GM19395 (cell line): ENCODE measurements around the gene PRKAR1A.

ENCODE experiments used
- ATAC-seq: cut with Tn5 transposase; IDR thresholded peaks from one replicate; pipeline ENCODE4 v1.9.1; 2021; ENCODE audit warnings: mild to moderate bottlenecking, moderate library complexity; ENCODE audit not compliant: unreplicated experiment

Gene PRKAR1A

DNA sequence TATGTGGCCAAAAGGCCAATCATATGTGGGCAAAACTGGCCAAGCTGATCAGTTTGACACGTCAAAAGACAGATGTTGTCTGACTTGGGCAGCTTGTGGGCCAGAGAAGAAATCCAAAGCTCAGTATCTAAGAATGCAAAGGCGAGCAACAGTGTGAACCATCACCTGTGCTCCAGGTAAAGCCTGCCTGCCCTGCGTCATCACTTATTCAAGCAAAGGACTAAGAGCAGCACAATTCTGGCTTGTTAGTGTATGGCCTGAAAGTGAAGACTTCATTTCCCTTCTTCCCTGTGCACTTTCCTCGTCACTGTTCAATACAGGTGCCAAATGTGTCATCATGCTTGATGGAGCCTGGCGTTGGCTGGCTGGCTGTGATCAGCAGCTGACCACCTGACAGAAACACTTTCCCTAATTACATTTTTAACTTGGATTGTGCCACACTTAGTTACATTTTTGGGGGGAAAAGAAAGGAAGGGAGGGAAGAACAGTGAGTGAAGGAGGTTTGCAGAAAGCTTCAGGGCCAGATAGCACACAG, 84.2 kb downstream of the PRKAR1A start:
- ATAC-seq = no peak

DNA sequence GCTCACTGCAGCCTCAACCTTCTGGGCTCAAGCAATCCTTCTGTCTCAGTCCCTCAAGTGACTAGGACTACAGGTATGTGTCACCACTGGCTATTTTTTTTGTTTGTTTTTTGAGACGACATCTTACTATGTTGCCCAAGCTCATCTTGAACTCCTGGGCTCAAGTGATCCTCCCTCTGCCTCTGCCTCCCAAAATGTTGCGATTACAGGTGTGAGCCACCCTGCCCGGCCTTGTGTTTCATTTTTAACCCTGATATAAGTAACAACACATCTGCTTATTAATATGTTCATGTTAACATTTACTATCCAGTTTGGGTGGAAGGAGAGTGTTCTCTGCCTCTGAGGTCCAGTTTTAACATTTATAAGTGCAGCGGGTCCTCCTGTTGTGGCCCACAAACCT, 85.8 kb downstream of the PRKAR1A start:
- no peak for ATAC-seq

DNA sequence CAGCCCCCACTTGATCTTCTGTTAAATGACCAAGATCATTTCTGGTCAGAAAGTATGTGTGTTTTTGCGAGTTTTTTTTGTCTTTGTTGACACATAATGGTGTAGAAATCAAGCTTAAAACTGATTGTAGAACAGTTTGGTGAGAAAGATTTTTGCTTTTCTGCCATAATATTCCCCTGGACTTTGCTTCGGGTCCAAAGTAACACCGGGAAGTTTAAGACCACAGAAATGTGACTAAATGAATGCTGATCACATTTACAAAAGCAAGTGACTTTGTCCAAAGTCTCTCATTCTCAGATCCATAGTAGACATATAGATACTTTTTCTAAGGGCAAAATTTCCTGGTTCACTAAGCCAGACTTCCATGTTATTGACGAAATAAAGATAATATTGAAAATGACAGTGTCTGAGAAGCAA, 86.3 kb downstream of the PRKAR1A start:
- no peak for ATAC-seq

DNA sequence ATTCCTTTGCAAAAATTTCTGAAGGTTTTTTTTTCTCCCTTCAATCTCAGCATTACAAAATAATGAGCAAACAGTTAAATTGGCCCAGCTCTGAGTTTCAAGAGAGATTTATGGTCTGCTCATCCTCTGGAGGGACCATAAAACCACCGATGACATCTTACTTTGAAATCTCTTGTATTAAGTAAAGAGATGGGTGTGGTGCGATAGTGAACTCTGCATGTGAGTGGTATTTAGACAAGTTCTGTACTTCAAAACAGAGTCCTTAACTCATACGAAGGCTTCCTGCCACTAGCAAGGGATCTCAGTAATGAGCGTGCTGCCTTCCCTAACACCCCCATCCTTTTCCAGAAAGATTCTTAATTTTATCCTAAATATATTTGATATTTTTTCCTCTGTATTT, 86.9 kb downstream of the PRKAR1A start:
- ATAC-seq = no peak

DNA sequence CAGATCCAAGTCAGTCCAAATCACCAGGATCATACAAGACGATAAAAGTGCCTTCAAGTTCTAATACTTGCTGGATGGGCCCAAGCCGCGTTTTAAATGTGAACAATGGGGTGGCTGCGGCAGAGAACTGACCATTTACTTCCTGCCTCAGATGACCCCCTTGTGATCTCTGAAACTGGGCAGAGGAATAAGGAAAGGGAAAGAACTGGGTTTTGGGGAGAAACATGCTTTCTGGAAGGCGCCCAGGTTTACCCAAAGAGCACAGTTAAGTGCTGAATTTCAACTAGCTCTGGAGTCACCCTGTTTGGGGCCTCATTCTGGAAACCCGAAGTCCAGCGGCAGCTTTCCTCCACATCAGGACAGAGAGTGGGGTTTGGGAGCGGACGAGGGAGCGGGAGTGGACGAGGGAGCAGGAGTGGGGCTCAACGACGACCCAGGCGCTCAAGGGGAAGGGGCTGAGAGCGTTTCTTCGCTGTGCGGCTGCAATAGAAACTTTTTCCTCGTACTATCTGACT, 87.4 kb downstream of the PRKAR1A start:
- no peak for ATAC-seq

DNA sequence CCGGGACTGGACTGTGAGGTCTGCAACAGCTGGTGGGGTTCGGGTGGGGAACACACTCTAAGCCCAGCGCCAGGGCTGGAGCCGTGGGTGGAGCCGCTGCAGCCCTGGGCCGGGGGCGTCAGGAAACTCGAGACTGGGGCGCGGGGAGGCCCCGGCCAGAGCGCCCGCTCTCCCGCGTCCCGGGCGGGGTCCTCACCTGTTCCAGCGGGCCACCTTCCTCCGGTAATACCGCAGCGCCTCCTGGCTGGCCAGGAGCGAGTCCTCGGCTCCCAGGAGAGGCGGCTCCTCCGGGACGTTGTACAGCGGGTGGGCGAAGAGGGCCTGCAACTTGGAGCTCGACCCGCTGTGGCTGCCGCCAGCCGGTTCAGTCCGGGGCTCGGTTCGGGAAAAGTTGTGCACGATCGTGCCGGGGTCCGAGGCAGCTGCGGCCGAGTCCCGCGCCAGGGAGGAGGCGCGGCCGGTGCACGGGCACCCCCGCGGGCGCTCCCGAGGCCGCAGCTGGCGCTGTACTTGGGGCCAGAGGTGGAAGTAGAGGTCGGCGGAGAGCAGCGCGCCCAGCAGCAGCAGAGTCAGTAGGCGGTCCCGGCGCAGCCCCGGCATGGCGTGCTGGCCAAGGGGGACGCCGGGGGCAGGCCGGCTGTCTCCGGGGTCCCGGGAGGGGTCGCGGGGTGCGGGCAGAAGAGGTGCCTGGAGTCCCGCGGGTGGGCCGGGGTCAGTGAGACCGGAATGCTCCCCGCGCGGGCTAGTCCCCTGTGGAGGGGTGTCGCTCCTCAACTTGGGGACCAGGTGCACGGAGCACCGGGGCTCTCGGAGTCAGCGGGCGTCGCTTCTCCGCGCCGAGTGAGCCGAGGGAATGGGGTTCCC, 88.1 kb downstream of the PRKAR1A start:
- no peak for ATAC-seq
